Endothelial cell of umbilical vein (primary cell): ENCODE results near the gene TAF11L4. TPM values are rescaled to one million over a fixed set of nuclear protein-coding genes. Genes with fewer than 3 reads are reported as not detected.

Experiments
- BruUV-seq: library from RNA; stranded (reverse); fragments of 400-500 nt; replicated peaks from 2 replicates; lab custom pipeline; 2021; lab: Mats Ljungman, UMichigan
- CTCF ChIA-PET: fragments of 300-600, 350-600 bp; sonication (Branson Sonifier 250); formaldehyde crosslinking; loops from one replicate; lab custom pipeline; 2021; ENCODE audit warnings: antibody characterized with exemption, inconsistent platforms; lab: Charles Lee
- POLR2A ChIA-PET: fragments of 300-600, 350-600 bp; sonication (Branson Sonifier 250); formaldehyde crosslinking; loops from one replicate; lab custom pipeline; 2021; ENCODE audit warnings: antibody characterized with exemption, inconsistent platforms; lab: Charles Lee
- DNase-seq: peaks from one replicate; pipeline ENCODE4 v3.0.0-alpha.2; 2011; ENCODE audit warnings: low read depth, low spot score
- FAIRE-seq: peaks from 2 replicates; lab custom pipeline; 2011; peaks lifted over from hg19 to GRCh38; lab: Jason Lieb, UNC
- H2AFZ ChIP-seq: 2 replicates; pipeline ENCODE4 v1.6.0; 2012; ENCODE audit warnings: low read depth, low read length, control low read depth, inconsistent platforms
- H3K27ac ChIP-seq: 2 replicates; pipeline ENCODE4 v1.5.1; 2011; ENCODE audit warnings: low read depth, mild to moderate bottlenecking, control low read depth, low read length, moderate library complexity; ENCODE audit not compliant: insufficient read depth
- H3K27me3 ChIP-seq, 2 experiments: 2 replicates each; pipeline versions ENCODE4 v1.6.0 to v1.6.1; 2011; ENCODE audit warnings: low read length in 2 of 2, mixed read lengths in 1 of 2; ENCODE audit not compliant: control insufficient read depth in 2 of 2, insufficient read depth in 2 of 2
- H3K36me3 ChIP-seq, 2 experiments: 2 replicates in 1 of 2; 3 replicates in 1 of 2; pipeline ENCODE4 v1.5.1; 2011; ENCODE audit warnings: low read length in 2 of 2, mild to moderate bottlenecking in 1 of 2, moderate library complexity in 1 of 2; ENCODE audit not compliant: control insufficient read depth in 2 of 2, insufficient read depth in 2 of 2; ENCODE audit errors: extremely low read depth in 1 of 2
- H3K4me1 ChIP-seq: 3 replicates; pipeline ENCODE4 v1.5.1; 2011; ENCODE audit warnings: mild to moderate bottlenecking, low read length; ENCODE audit not compliant: control insufficient read depth, insufficient read depth; ENCODE audit errors: extremely low read depth
- H3K4me2 ChIP-seq: 2 replicates; pipeline ENCODE4 v1.6.1; 2011; ENCODE audit warnings: low read length, control low read depth, mixed read lengths; ENCODE audit not compliant: insufficient read depth
- H3K4me3 ChIP-seq, 3 experiments: fragments of 200-600 bp in 1 of 3; sonication (generic), shearing (Covaris generic) in 1 of 3; replicated peaks in 1 of 3; 2 replicates each; pipeline ENCODE4 v1.5.1; 2011 to 2016; ENCODE audit warnings: control low read depth in 3 of 3, low read length in 3 of 3, mild to moderate bottlenecking in 2 of 3, inconsistent platforms in 1 of 3, low read depth in 1 of 3, moderate library complexity in 1 of 3; ENCODE audit not compliant: insufficient read depth in 1 of 3
- H3K79me2 ChIP-seq: 2 replicates; pipeline ENCODE4 v1.6.0; 2012; ENCODE audit warnings: low read length, inconsistent platforms; ENCODE audit not compliant: control insufficient read depth, insufficient read depth
- H3K9ac ChIP-seq: replicated peaks from 2 replicates; pipeline ENCODE3; 2011; ENCODE audit warnings: low read length, control low read depth; ENCODE audit not compliant: insufficient read depth; ENCODE audit errors: extremely low read depth
- H3K9me1 ChIP-seq: replicated peaks from 3 replicates; pipeline ENCODE4 v1.6.0; 2011; ENCODE audit warnings: mild to moderate bottlenecking, low read length; ENCODE audit not compliant: control insufficient read depth, insufficient read depth; ENCODE audit errors: extremely low read depth
- H3K9me3 ChIP-seq: replicated peaks from 2 replicates; pipeline ENCODE4 v1.5.1; 2012; ENCODE audit warnings: low read length, inconsistent platforms; ENCODE audit not compliant: control insufficient read depth, insufficient read depth
- H4K20me1 ChIP-seq: replicated peaks from 2 replicates; pipeline ENCODE3; 2011; ENCODE audit warnings: mild to moderate bottlenecking, low read length; ENCODE audit not compliant: control insufficient read depth, insufficient read depth; ENCODE audit errors: extremely low read depth
- EZH2 ChIP-seq: IDR thresholded peaks from 2 replicates; pipeline ENCODE4 v1.6.1; 2012; ENCODE audit warnings: borderline replicate concordance, low read depth, mild to moderate bottlenecking, moderate library complexity, low read length, inconsistent platforms; ENCODE audit not compliant: severe bottlenecking
- GATA2 ChIP-seq: IDR thresholded peaks from 2 replicates; pipeline ENCODE4 v1.7.0; 2011; ENCODE audit warnings: low read depth, mild to moderate bottlenecking, moderate library complexity, mixed read lengths, low read length; ENCODE audit not compliant: insufficient read length, insufficient read depth
- JUN ChIP-seq: IDR thresholded peaks from 2 replicates; pipeline ENCODE4 v1.6.1; 2011; ENCODE audit warnings: borderline replicate concordance, low read depth; ENCODE audit not compliant: insufficient read length, insufficient read depth
- MYC ChIP-seq: IDR thresholded peaks from one replicate; pipeline ENCODE4 v1.6.1; 2011; ENCODE audit warnings: mild to moderate bottlenecking, low read depth, low read length
- POLR2A ChIP-seq: IDR thresholded peaks from 2 replicates; pipeline ENCODE4 v1.6.1; 2012; ENCODE audit warnings: low read depth, mild to moderate bottlenecking, control low read depth, low read length
- dilution Hi-C: fragments of 300-500 bp; cut with MboI; formaldehyde crosslinking; loops from one replicate; pipeline ENCODE4 v1.15.0; 2019; ENCODE audit warnings: low sequenced_read_pairs; ENCODE audit not compliant: extremely low pct_ligation_motif_present
- intact Hi-C: fragments of 100-400 bp; cut with micrococcal nuclease; formaldehyde crosslinking; loops from one replicate; pipeline ENCODE4 v1.10.0; 2022
- polyA plus RNA-seq, 4 experiments: library from polyadenylated mRNA; depleted of rRNA in 3 of 4; stranded (reverse) in 3 of 4; unstranded in 1 of 4; fragments of >200 nt; gene quantifications; 2 replicates each; pipeline versions ENCODE4 v1.2.1 to v1.2.3, GENCODE V29; 2011 to 2012; ENCODE audit warnings: missing spikeins in 1 of 4
- total RNA-seq: library from RNA; stranded (reverse); gene quantifications from 2 replicates; pipeline ENCODE4 v1.2.3, GENCODE V29; 2021
- TF ChIP-seq, protein P1 (sequence below), 2 donors: IDR thresholded peaks; 1 replicate in 1 of 2; 2 replicates in 1 of 2; pipeline ENCODE4 v1.5.1; 2011; ENCODE audit warnings: low read length in 2 of 2, mild to moderate bottlenecking in 2 of 2, moderate library complexity in 2 of 2, control low read depth in 1 of 2, inconsistent platforms in 1 of 2, low read depth in 1 of 2; ENCODE audit not compliant: insufficient read depth in 1 of 2; ENCODE audit errors: extremely low read depth in 1 of 2

Gene TAF11L4
- total and polyA plus RNA-seq, 2 donors (not counting 3 experiments of a cell fraction or from before 2014, with no cell fraction given), result not detected

DNA sequence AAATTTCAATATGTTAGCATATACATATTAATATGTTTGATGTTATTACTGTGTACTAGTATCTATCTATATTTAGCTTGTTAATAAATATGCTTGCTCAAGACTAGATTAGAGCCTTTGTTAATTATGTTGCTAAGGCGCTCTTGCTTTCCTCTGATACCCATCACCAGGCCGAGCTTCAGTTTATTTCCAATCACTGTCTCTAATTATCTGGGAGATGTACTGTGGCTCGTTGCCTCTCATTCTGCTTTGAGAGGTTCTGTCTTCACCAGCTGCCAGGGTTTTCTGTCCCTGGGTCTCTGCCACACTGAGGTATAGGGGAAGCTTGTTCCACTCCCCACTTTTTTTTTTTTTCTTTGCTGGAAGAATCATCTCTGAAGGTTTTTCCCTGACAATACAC, 44.6 kb upstream of the TAF11L4 start:
- no peaks in the 10 kb centered on the region for H3K36me3 ChIP-seq
- H3K9me1 ChIP-seq, result no peaks in the 10 kb centered on the region
- no peak overlapping the region for H3K4me2 ChIP-seq
- dilution Hi-C loops, result no loop called here
- no peaks in the 10 kb centered on the region for H4K20me1 ChIP-seq
- H2AFZ ChIP-seq, result no peak overlapping the region
- no peaks in the 10 kb centered on the region for H3K9me3 ChIP-seq
- no peak overlapping the region for H3K9ac ChIP-seq
- H3K27ac ChIP-seq, result no peak overlapping the region
- TF ChIP-seq MYC (no peak), POLR2A (no peak), GATA2 (no peak), EZH2 (no peak), JUN (no peak)
- TF ChIP-seq, protein P1, sequence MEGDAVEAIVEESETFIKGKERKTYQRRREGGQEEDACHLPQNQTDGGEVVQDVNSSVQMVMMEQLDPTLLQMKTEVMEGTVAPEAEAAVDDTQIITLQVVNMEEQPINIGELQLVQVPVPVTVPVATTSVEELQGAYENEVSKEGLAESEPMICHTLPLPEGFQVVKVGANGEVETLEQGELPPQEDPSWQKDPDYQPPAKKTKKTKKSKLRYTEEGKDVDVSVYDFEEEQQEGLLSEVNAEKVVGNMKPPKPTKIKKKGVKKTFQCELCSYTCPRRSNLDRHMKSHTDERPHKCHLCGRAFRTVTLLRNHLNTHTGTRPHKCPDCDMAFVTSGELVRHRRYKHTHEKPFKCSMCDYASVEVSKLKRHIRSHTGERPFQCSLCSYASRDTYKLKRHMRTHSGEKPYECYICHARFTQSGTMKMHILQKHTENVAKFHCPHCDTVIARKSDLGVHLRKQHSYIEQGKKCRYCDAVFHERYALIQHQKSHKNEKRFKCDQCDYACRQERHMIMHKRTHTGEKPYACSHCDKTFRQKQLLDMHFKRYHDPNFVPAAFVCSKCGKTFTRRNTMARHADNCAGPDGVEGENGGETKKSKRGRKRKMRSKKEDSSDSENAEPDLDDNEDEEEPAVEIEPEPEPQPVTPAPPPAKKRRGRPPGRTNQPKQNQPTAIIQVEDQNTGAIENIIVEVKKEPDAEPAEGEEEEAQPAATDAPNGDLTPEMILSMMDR (IDR thresholded peaks at IDR 0.05; ENCODE audit: extremely low read depth in 1 of 2, insufficient read depth in 1 of 2, low read depth in 1 of 2, low read length in 2 of 2), result no peak
- DNase-seq (no peak), FAIRE-seq (no peak)
- ChIA-PET CTCF (interaction anchor here (1.8 kb wide), 1 partner anchor 261 kb away, joined by 5 read pairs; no protein-coding TSS in a partner anchor), POLR2A (no interaction called here)
- no peak overlapping the region for H3K4me3 ChIP-seq
- no TSS peak for BruUV-seq
- no peaks in the 10 kb centered on the region for H3K4me1 ChIP-seq
- no peaks in the 10 kb centered on the region for H3K27me3 ChIP-seq
- intact Hi-C loops, result no loop called here
- H3K79me2 ChIP-seq, result no peaks in the 10 kb centered on the region
